Endothelial cell of umbilical vein (primary cell): ENCODE measurements around the gene SLC25A21.

Experiments
- CTCF ChIP-seq, 2 donors: IDR thresholded peaks; 1 replicate in 1 of 2; 2 replicates in 1 of 2; pipeline ENCODE4 v1.5.1; 2011; ENCODE audit warnings: low read length in 2 of 2, mild to moderate bottlenecking in 2 of 2, moderate library complexity in 2 of 2, control low read depth in 1 of 2, inconsistent platforms in 1 of 2, low read depth in 1 of 2; ENCODE audit not compliant: insufficient read depth in 1 of 2; ENCODE audit errors: extremely low read depth in 1 of 2
- EZH2 ChIP-seq: IDR thresholded peaks from 2 replicates; pipeline ENCODE4 v1.6.1; 2012; ENCODE audit warnings: borderline replicate concordance, low read depth, mild to moderate bottlenecking, moderate library complexity, low read length, inconsistent platforms; ENCODE audit not compliant: severe bottlenecking
- GATA2 ChIP-seq: IDR thresholded peaks from 2 replicates; pipeline ENCODE4 v1.7.0; 2011; ENCODE audit warnings: low read depth, mild to moderate bottlenecking, moderate library complexity, mixed read lengths, low read length; ENCODE audit not compliant: insufficient read length, insufficient read depth
- MAX ChIP-seq: IDR thresholded peaks from 2 replicates; pipeline ENCODE4 v1.6.1; 2011; ENCODE audit not compliant: insufficient read depth, insufficient read length
- MYC ChIP-seq: IDR thresholded peaks from one replicate; pipeline ENCODE4 v1.6.1; 2011; ENCODE audit warnings: mild to moderate bottlenecking, low read depth, low read length
- POLR2A ChIP-seq: IDR thresholded peaks from 2 replicates; pipeline ENCODE4 v1.6.1; 2012; ENCODE audit warnings: low read depth, mild to moderate bottlenecking, control low read depth, low read length
- POLR2AphosphoS5 ChIP-seq: IDR thresholded peaks from 2 replicates; pipeline ENCODE4 v1.6.1; 2012; ENCODE audit warnings: low read depth, mild to moderate bottlenecking, control low read depth, low read length, moderate library complexity; ENCODE audit not compliant: insufficient read depth

- TF ChIP-seq POLR2A, result no peak
- TF ChIP-seq POLR2AphosphoS5, result no peak
- no peak for TF ChIP-seq MAX
- no peak for TF ChIP-seq EZH2
- TF ChIP-seq CTCF (IDR thresholded peaks at IDR 0.05; ENCODE audit: extremely low read depth in 1 of 2, insufficient read depth in 1 of 2, low read depth in 1 of 2, low read length in 2 of 2), result no peak
- no peak for TF ChIP-seq MYC
- no peak for TF ChIP-seq GATA2
These were observed 175.4 kb downstream of the SLC25A21 start for GRCh38 chr14:36996857-36997590.
